Omental fat pad (tissue), 4 donors: ENCODE data around the gene PCDHGB6. TPM values are rescaled to one million over a fixed set of nuclear protein-coding genes. Genes with fewer than 3 reads are reported as not detected.
A peak's percentile ranks its signal among the peaks of the same experiment; 100 is the strongest.
"Not testable (repeated sequence)": the region's sequence is repeated elsewhere in the genome, so short reads cannot be mapped to it uniquely, and the experiment has no call there.

Experiments used
- ATAC-seq: fragments of 150-250 bp; one replicate; pipeline ENCODE4 v1.9.1; 2016; ENCODE audit warnings: mild to moderate bottlenecking, moderate library complexity; ENCODE audit not compliant: low FRiP score
- DNase-seq: peaks from one replicate; pipeline ENCODE4 v3.0.0-alpha.2; 2019; ENCODE audit warnings: low spot score
- total RNA-seq, 4 donors: library from RNA; depleted of rRNA; stranded (reverse); fragments of >200 nt; gene quantifications; one replicate each; pipeline ENCODE4 v1.1.0, GENCODE V29; 2016
- TF ChIP-seq, protein P1 (sequence below), 3 donors: fragments of 450-650 bp; IDR thresholded peaks; one replicate each; pipeline ENCODE4 v1.5.1; 2016 to 2017; ENCODE audit warnings: antibody characterized with exemption in 3 of 3, mild to moderate bottlenecking in 3 of 3, moderate library complexity in 2 of 3

PCDHGB6 gene
- total RNA-seq, 4 donors from 2014 or later, result 4.2 to 12.6 (median 6.5) TPM

DNA sequence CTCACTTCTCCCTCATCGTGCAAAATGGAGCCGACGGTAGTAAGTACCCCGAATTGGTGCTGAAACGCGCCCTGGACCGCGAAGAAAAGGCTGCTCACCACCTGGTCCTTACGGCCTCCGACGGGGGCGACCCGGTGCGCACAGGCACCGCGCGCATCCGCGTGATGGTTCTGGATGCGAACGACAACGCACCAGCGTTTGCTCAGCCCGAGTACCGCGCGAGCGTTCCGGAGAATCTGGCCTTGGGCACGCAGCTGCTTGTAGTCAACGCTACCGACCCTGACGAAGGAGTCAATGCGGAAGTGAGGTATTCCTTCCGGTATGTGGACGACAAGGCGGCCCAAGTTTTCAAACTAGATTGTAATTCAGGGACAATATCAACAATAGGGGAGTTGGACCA lies 23.5 kb downstream of the PCDHGB6 start:
- peak; percentile 51 for ATAC-seq
- DNase-seq, result no peak
- TF ChIP-seq, protein P1, sequence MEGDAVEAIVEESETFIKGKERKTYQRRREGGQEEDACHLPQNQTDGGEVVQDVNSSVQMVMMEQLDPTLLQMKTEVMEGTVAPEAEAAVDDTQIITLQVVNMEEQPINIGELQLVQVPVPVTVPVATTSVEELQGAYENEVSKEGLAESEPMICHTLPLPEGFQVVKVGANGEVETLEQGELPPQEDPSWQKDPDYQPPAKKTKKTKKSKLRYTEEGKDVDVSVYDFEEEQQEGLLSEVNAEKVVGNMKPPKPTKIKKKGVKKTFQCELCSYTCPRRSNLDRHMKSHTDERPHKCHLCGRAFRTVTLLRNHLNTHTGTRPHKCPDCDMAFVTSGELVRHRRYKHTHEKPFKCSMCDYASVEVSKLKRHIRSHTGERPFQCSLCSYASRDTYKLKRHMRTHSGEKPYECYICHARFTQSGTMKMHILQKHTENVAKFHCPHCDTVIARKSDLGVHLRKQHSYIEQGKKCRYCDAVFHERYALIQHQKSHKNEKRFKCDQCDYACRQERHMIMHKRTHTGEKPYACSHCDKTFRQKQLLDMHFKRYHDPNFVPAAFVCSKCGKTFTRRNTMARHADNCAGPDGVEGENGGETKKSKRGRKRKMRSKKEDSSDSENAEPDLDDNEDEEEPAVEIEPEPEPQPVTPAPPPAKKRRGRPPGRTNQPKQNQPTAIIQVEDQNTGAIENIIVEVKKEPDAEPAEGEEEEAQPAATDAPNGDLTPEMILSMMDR (IDR thresholded peaks at IDR 0.05), result no peak

DNA sequence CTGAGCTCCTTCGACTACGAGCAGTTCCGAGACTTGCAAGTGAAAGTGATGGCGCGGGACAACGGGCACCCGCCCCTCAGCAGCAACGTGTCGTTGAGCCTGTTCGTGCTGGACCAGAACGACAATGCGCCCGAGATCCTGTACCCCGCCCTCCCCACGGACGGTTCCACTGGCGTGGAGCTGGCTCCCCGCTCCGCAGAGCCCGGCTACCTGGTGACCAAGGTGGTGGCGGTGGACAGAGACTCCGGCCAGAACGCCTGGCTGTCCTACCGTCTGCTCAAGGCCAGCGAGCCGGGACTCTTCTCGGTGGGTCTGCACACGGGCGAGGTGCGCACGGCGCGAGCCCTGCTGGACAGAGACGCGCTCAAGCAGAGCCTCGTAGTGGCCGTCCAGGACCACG lies 24.5 kb downstream of the PCDHGB6 start:
- ATAC-seq, result not testable (repeated sequence)

DNA sequence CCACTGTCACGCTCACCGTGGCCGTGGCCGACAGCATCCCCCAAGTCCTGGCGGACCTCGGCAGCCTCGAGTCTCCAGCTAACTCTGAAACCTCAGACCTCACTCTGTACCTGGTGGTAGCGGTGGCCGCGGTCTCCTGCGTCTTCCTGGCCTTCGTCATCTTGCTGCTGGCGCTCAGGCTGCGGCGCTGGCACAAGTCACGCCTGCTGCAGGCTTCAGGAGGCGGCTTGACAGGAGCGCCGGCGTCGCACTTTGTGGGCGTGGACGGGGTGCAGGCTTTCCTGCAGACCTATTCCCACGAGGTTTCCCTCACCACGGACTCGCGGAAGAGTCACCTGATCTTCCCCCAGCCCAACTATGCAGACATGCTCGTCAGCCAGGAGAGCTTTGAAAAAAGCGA lies 24.9 kb downstream of the PCDHGB6 start:
- DNase-seq, ATAC-seq: not testable (repeated sequence)

More for the DNA sequence above, 24.5 kb downstream of the PCDHGB6 start:
- DNase-seq, result not testable (repeated sequence)

DNA sequence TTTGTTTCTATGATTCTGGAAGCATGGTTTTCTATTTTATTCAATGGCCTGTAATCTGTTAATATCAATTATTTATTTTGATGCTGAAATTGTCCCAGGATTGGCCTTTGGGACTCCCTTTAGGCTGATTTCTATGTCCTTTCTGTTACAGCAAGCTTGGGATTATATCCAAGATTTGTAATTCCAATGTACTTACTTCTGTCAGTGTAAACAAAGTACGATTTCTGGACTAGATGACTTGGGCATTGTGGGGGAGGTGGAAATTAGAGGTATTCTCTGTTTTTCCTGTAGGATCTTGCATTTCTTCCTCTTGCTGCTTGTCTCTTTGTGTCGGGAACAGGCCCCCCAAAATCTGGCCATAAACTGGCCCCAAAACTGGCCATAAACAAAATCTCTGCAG lies 26.2 kb downstream of the PCDHGB6 start:
- DNase-seq, result no peak
- ATAC-seq, result no peak
- TF ChIP-seq, protein P1 (IDR thresholded peaks at IDR 0.05), result no peak

DNA sequence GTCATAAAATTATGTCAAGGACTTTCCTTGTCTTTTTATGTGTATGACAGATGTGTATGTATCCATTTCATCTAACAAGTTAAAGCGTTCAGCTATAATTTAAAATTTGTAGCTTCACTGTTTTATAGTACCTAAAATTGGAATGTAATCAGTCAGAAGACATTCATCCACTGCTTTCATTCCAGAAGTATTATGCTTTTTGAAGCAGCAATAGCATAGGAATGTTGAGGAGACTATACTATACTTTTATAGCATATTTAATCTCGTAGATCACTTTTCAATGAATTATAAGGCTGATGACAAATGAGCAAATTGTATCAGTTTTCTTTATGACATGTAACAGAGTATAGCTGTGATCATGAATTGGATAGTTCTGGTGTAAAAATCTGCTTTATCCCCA lies 29.4 kb downstream of the PCDHGB6 start:
- no peak for ATAC-seq
- DNase-seq, result no peak
- TF ChIP-seq, protein P1 (IDR thresholded peaks at IDR 0.05), result no peak

DNA sequence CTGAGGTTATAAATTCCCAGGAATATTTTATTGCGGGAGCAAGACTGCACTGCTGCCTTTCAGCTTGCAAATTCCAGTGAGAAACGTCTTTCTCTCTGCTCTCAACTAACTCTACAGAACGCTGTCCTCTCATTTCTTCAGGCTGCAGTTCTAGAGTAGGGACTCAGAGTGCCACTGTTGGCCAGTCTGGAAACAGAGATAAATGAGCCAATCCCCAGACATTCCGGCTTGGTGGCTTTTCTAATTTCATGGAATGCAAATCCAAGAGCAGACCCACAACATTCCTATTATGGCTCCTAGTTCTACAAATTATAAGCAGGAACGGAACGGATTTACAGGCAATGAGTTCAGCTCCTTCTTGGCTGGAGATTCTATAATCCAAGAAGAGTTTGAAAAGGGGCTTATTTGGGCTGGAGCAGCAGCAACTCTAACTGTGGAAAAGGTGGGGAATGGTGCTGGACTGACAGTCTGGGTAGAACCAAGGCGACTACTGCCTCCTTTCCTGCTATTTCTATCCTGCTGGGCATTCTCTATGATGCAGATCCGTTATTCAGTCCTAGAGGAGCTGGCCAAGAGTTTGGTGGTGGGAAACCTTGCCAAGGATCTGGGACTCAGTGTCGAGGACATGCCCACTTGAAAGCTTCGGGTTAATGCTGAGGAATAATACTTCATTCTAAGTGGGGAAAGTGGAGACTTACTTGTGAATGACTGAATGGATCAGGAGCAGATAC lies 31.8 kb downstream of the PCDHGB6 start:
- no peak for ATAC-seq
- no peak for DNase-seq
- TF ChIP-seq, protein P1 (IDR thresholded peaks at IDR 0.05), result no peak

DNA sequence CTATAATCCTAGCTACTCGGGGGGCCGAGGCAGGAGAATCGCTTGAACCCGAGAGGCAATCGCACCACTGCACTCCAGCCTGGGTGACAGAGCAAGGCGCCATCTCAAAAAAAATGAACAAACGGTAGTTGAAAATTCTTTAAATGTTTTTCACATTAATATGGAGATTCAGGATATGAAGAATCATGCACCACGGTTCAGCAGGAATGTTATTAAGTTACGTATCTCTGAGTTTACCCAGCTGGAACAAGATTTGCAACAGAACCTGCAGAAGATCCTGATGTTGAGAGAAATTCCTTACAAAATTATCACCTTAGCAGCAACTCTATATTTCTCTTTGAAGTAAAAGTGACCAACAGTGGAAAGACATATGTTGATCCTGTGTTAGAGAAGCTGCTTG lies 32.5 kb downstream of the PCDHGB6 start:
- TF ChIP-seq, protein P1 (IDR thresholded peaks at IDR 0.05), result no peak
- no peak for DNase-seq
- ATAC-seq, result no peak

DNA sequence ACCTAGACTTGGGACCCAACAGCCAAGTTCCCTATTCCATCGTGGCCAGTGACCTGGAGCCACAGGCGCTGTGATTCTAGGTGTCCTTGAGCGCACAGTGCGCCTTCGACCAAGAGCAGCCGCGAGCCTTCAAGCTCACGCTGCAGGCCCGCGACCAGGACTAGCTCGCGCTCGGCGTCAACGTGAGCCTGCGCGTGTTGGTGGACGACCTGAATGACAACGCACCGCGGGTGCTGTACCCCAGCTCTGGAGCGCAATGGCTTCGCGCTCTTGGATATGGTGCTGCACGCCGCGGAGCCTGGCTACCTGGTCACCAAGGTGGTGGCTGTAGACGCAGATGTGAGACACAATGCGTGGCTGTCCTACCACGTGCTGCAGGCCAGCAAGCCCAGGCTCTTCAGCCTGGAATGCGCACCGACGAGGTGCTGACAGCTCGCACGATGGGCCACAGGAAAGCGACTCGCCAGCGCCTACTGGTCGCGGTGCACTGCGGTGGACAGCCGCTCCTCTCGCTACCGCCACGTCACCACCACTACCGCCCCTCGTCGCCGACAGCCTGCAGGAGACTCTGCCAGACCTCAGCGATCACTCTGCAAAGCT lies 33.9 kb downstream of the PCDHGB6 start:
- TF ChIP-seq, protein P1 (IDR thresholded peaks at IDR 0.05), result no peak
- no peak for DNase-seq
- no peak for ATAC-seq
